H1 (cell line): Measurements from ENCODE around the gene ADM. TPM values are rescaled to one million over a fixed set of nuclear protein-coding genes. Genes with fewer than 3 reads are reported as not detected.

Experiments
- CTCF ChIA-PET: fragments of 300-600 bp; sonication (Branson Sonifier 250); formaldehyde crosslinking; loops from one replicate; lab custom pipeline; 2021; ENCODE audit not compliant: partially characterized antibody; lab: Charles Lee
- POLR2A ChIA-PET: fragments of 300-600 bp; sonication (Branson Sonifier 250); formaldehyde crosslinking; loops from one replicate; lab custom pipeline; 2021; ENCODE audit warnings: inconsistent platforms; ENCODE audit not compliant: partially characterized antibody; lab: Charles Lee
- DNase-seq, 2 experiments: peaks; one replicate each; pipeline versions ENCODE4 v3.0.0 to v3.0.0-alpha.2; 2010 to 2022; ENCODE audit warnings: low spot score in 2 of 2, low read depth in 1 of 2, mixed read lengths in 1 of 2
- FAIRE-seq: peaks from 2 replicates; lab custom pipeline; 2011; peaks lifted over from hg19 to GRCh38; lab: Jason Lieb, UNC
- H2AFZ ChIP-seq: 2 replicates; pipeline ENCODE4 v1.8.1; 2012; ENCODE audit warnings: low read length, inconsistent platforms
- H2AK5ac ChIP-seq: 2 replicates; pipeline ENCODE4 v1.6.1; 2013; ENCODE audit warnings: low read depth, low read length
- H2BK120ac ChIP-seq: replicated peaks from 2 replicates; pipeline ENCODE3; 2013; ENCODE audit warnings: low read depth, low read length, inconsistent platforms
- H2BK12ac ChIP-seq: 2 replicates; pipeline ENCODE4 v1.6.1; 2013; ENCODE audit warnings: low read depth, low read length
- H2BK15ac ChIP-seq: 2 replicates; pipeline ENCODE4 v1.6.1; 2013; ENCODE audit warnings: low read length
- H2BK20ac ChIP-seq: 2 replicates; pipeline ENCODE4 v1.6.1; 2013; ENCODE audit warnings: low read length
- H2BK5ac ChIP-seq: 2 replicates; pipeline ENCODE4 v1.6.1; 2013; ENCODE audit warnings: low read depth, low read length
- H3K14ac ChIP-seq: 2 replicates; pipeline ENCODE4 v1.6.1; 2013; ENCODE audit warnings: inconsistent platforms; ENCODE audit not compliant: insufficient read length
- H3K18ac ChIP-seq: 2 replicates; pipeline ENCODE4 v1.6.1; 2013; ENCODE audit warnings: low read length; ENCODE audit errors: extremely low read depth
- H3K23ac ChIP-seq: 2 replicates; pipeline ENCODE4 v1.6.1; 2013; ENCODE audit warnings: inconsistent platforms; ENCODE audit not compliant: insufficient read length
- H3K23me2 ChIP-seq: 2 replicates; pipeline ENCODE4 v1.6.1; 2013; ENCODE audit warnings: low read depth, low read length
- H3K27ac ChIP-seq: 2 replicates; pipeline ENCODE4 v1.6.1; 2011; ENCODE audit warnings: low read depth, low read length, inconsistent platforms
- H3K27me3 ChIP-seq, 4 experiments: replicated peaks in 1 of 4; 1 replicate in 1 of 4; 2 replicates in 3 of 4; pipeline versions ENCODE4 v1.6.1 to v1.8.1; 2011 to 2013; ENCODE audit warnings: low read length in 3 of 4, mild to moderate bottlenecking in 3 of 4, inconsistent platforms in 2 of 4, mixed read lengths in 2 of 4, moderate library complexity in 1 of 4; ENCODE audit not compliant: control insufficient read depth in 3 of 4, insufficient read depth in 3 of 4; ENCODE audit errors: extremely low read depth in 1 of 4
- H3K36me3 ChIP-seq, 4 experiments: 2 replicates each; pipeline versions ENCODE4 v1.6.1 to v1.8.1; 2011 to 2013; ENCODE audit warnings: mild to moderate bottlenecking in 4 of 4, low read length in 3 of 4, moderate library complexity in 2 of 4, control low read depth in 1 of 4, inconsistent platforms in 1 of 4; ENCODE audit not compliant: insufficient read depth in 4 of 4, control insufficient read depth in 2 of 4
- H3K4ac ChIP-seq: replicated peaks from 2 replicates; pipeline ENCODE3; 2013; ENCODE audit warnings: low read length, low read depth, mixed read lengths, inconsistent platforms; ENCODE audit not compliant: insufficient read length
- H3K4me1 ChIP-seq, 4 experiments: replicated peaks in 1 of 4; 1 replicate in 1 of 4; 2 replicates in 3 of 4; pipeline versions ENCODE4 v1.6.1 to v1.8.1; 2011 to 2013; ENCODE audit warnings: low read length in 3 of 4, inconsistent platforms in 2 of 4, mixed read lengths in 1 of 4; ENCODE audit not compliant: insufficient read depth in 4 of 4, control insufficient read depth in 3 of 4
- H3K4me2 ChIP-seq, 2 experiments: 2 replicates each; pipeline versions ENCODE4 v1.6.1 to v1.8.1; 2011 to 2013; ENCODE audit warnings: low read depth in 2 of 2, low read length in 2 of 2, control low read depth in 1 of 2, inconsistent platforms in 1 of 2, mild to moderate bottlenecking in 1 of 2; ENCODE audit not compliant: insufficient read depth in 1 of 2
- H3K4me3 ChIP-seq, 4 experiments: fragments of 200-600, 300-600 bp in 1 of 4; sonication (generic), shearing (Covaris generic), sonication (Bioruptor Twin) in 1 of 4; 2 replicates each; pipeline versions ENCODE4 v1.5.1 to v1.8.1; 2011 to 2016; ENCODE audit warnings: low read length in 4 of 4, low read depth in 3 of 4, control low read depth in 2 of 4, inconsistent platforms in 2 of 4, mild to moderate bottlenecking in 2 of 4, mixed read lengths in 1 of 4, moderate library complexity in 1 of 4; ENCODE audit not compliant: insufficient read depth in 2 of 4; ENCODE audit errors: extremely low read depth in 1 of 4
- H3K56ac ChIP-seq: replicated peaks from 2 replicates; pipeline ENCODE3; 2013; ENCODE audit warnings: low read depth, mild to moderate bottlenecking, mixed read lengths, low read length, inconsistent platforms; ENCODE audit not compliant: insufficient read length
- H3K79me1 ChIP-seq: 2 replicates; pipeline ENCODE4 v1.6.1; 2013; ENCODE audit warnings: low read depth, low read length, control low read depth
- H3K79me2 ChIP-seq, 2 experiments: 2 replicates each; pipeline versions ENCODE4 v1.6.1 to v1.8.1; 2012 to 2013; ENCODE audit warnings: low read length in 2 of 2, mild to moderate bottlenecking in 2 of 2, inconsistent platforms in 1 of 2; ENCODE audit not compliant: insufficient read depth in 2 of 2, control insufficient read depth in 1 of 2
- H3K9ac ChIP-seq, 4 experiments: replicated peaks in 1 of 4; 1 replicate in 1 of 4; 2 replicates in 3 of 4; pipeline versions ENCODE4 v1.6.1 to v1.8.1; 2011 to 2013; ENCODE audit warnings: low read depth in 3 of 4, low read length in 3 of 4, control low read depth in 2 of 4, mild to moderate bottlenecking in 2 of 4, moderate library complexity in 2 of 4, inconsistent platforms in 1 of 4; ENCODE audit errors: extremely low read depth in 1 of 4
- H3K9me3 ChIP-seq, 2 experiments: 2 replicates each; pipeline versions ENCODE4 v1.6.1 to v1.8.1; 2012 to 2013; ENCODE audit warnings: mild to moderate bottlenecking in 2 of 2, moderate library complexity in 2 of 2, control low read depth in 1 of 2, inconsistent platforms in 1 of 2, low read depth in 1 of 2, low read length in 1 of 2, mixed read lengths in 1 of 2; ENCODE audit not compliant: insufficient read depth in 2 of 2
- H4K20me1 ChIP-seq, 2 experiments: replicated peaks in 1 of 2; 2 replicates each; pipeline versions ENCODE3 to v1.8.1; 2011 to 2013; ENCODE audit warnings: inconsistent platforms in 2 of 2, low read length in 2 of 2, mild to moderate bottlenecking in 1 of 2; ENCODE audit not compliant: insufficient read depth in 2 of 2, control insufficient read depth in 1 of 2
- H4K5ac ChIP-seq: 2 replicates; pipeline ENCODE4 v1.6.1; 2013; ENCODE audit warnings: low read length, low read depth, mixed read lengths, inconsistent platforms; ENCODE audit not compliant: insufficient read length
- H4K8ac ChIP-seq: 2 replicates; pipeline ENCODE4 v1.8.0; 2013; ENCODE audit warnings: mild to moderate bottlenecking, moderate library complexity, low read length, inconsistent platforms; ENCODE audit not compliant: insufficient read depth; ENCODE audit errors: extremely low read depth
- H4K91ac ChIP-seq: replicated peaks from 2 replicates; pipeline ENCODE3; 2013; ENCODE audit warnings: low read length, mixed read lengths, inconsistent platforms; ENCODE audit not compliant: insufficient read length
- BACH1 ChIP-seq: IDR thresholded peaks from 2 replicates; pipeline ENCODE4 v1.6.1; 2012; ENCODE audit warnings: low read length, improper control_type of control experiment
- GTF2F1 ChIP-seq: IDR thresholded peaks from 2 replicates; pipeline ENCODE4 v1.6.1; 2012; ENCODE audit warnings: low read depth, low read length, improper control_type of control experiment, borderline replicate concordance
- POLR2AphosphoS5 ChIP-seq: IDR thresholded peaks from 2 replicates; pipeline ENCODE4 v1.6.1; 2011; ENCODE audit warnings: low read depth, low read length
- SAP30 ChIP-seq: fragments of 300-600 bp; sonication (generic); IDR thresholded peaks from 2 replicates; pipeline ENCODE4 v1.7.1; 2012; ENCODE audit warnings: low read length, moderate library complexity, mild to moderate bottlenecking, inconsistent platforms; ENCODE audit not compliant: insufficient read depth, insufficient replicate concordance
- SRF ChIP-seq: IDR thresholded peaks from 2 replicates; pipeline ENCODE4 v1.6.1; 2011; ENCODE audit warnings: mild to moderate bottlenecking, low read depth, low read length, moderate library complexity
- TBP ChIP-seq: IDR thresholded peaks from 2 replicates; pipeline ENCODE4 v1.6.1; 2011; ENCODE audit warnings: low read depth, low read length, improper control_type of control experiment
- WGBS, 2 experiments: shearing (Covaris generic) in 1 of 2; methylation state at CpG; one replicate each; pipeline versions ENCODE4 v1.1.6 to v1.1.7; 2013 to 2015; ENCODE audit warnings: low lambda C conversion rate in 2 of 2, mixed read lengths in 2 of 2, inconsistent platforms in 1 of 2, low coverage in 1 of 2, missing lambda C conversion rate in 1 of 2; ENCODE audit not compliant: insufficient replicate concordance in 2 of 2, insufficient coverage in 1 of 2, insufficient read length in 1 of 2; ENCODE audit errors: extremely low coverage in 1 of 2, missing lambda C conversion rate in 1 of 2; 5-methylcytosine and 5-hydroxymethylcytosine counted together
- polyA plus RNA-seq, 7 experiments: library from polyadenylated mRNA; depleted of rRNA in 3 of 7; stranded (reverse) in 5 of 7; unstranded in 2 of 7; fragments of >200 nt in 5 of 7; fragments of 200-250 nt in 2 of 7; gene quantifications; 1 replicate in 5 of 7; 2 replicates in 1 of 7; 4 replicates in 1 of 7; pipeline versions ENCODE4 v1.2.1 to v1.2.3, GENCODE V29; 2011 to 2013; ENCODE audit warnings: missing spikeins in 2 of 7, mixed read lengths in 2 of 7
- total RNA-seq: library from RNA; stranded (reverse); fragmentation: NEBNext Ultra II Directional; extraction: Animal tissue kit (Norgen Biotek cat#: 25700); gene quantifications from 2 replicates; pipeline ENCODE4 v1.2.1, GENCODE V29; 2021
- TF ChIP-seq, protein P1 (sequence below): IDR thresholded peaks from 2 replicates; pipeline ENCODE4 v1.6.1; 2012; ENCODE audit warnings: inconsistent platforms

ADM gene
- total and polyA plus RNA-seq, 2 of the 8 experiments (the other 6 are each of a cell fraction or from before 2014, with no cell fraction given) = 94.1 to 95.6 TPM

DNA sequence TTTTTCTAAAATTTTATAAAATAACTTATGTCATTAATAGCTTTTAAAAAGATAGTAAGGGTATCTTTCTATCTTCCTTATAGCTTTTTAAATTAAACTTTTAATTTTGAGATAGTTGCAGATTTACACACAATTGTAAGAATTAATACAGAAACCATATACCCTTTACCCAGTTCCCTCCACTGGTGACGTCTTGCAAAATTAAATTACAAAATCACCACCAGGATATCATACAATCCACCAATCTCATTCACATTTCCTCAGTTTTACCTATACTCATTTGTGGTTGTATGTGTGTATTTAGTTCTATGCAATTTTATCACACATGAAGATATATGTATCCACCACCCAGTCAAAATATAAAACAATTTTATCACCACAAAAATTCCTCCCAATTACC, 20.9 kb upstream of the ADM start:
- no peak overlapping the region for H3K4me3 ChIP-seq
- no peak overlapping the region for H4K5ac ChIP-seq
- no peak overlapping the region for H2AK5ac ChIP-seq
- FAIRE-seq = no peak
- no peak overlapping the region for H3K27ac ChIP-seq
- ChIA-PET POLR2A (interaction anchor here (1.0 to 1.7 kb wide), 3 partner anchors 9 to 19 kb away, joined by 3 to 6 read pairs (median 3); no protein-coding TSS in a partner anchor), CTCF (interaction anchor here (1.3 to 2.6 kb wide), 2 partner anchors 20 to 26 kb away, joined by 3 to 6 read pairs; no protein-coding TSS in a partner anchor)
- no peak overlapping the region for H3K56ac ChIP-seq
- H3K79me2 ChIP-seq = peaks cover 0 to 86% of the 10 kb centered on the region in 2 experiments; a peak in 2 of 4 replicates
- H3K36me3 ChIP-seq = no peaks in the 10 kb centered on the region
- peaks cover 2% of the 10 kb centered on the region; the same call in 1 of the 2 replicates for H3K79me1 ChIP-seq
- peaks cover 0 to 1% (median 0%) of the 10 kb centered on the region in 4 experiments; a peak in 1 of 7 replicates for H3K27me3 ChIP-seq
- no peak overlapping the region for H2BK20ac ChIP-seq
- no peaks in the 10 kb centered on the region; the same call in 1 of the 2 replicates for H3K23me2 ChIP-seq
- no peak for TF ChIP-seq BACH1
- no peak for TF ChIP-seq POLR2AphosphoS5
- TF ChIP-seq, protein P1, sequence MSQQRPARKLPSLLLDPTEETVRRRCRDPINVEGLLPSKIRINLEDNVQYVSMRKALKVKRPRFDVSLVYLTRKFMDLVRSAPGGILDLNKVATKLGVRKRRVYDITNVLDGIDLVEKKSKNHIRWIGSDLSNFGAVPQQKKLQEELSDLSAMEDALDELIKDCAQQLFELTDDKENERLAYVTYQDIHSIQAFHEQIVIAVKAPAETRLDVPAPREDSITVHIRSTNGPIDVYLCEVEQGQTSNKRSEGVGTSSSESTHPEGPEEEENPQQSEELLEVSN = no peak
- TF ChIP-seq SRF = no peak
- TF ChIP-seq GTF2F1 = no peak
- no peak for TF ChIP-seq SAP30
- no peak for TF ChIP-seq TBP
- no peak overlapping the region for H2AFZ ChIP-seq
- no peak overlapping the region for H2BK12ac ChIP-seq
- WGBS, 2 experiments = 93% methylated on average over 1 of the region's 1 CpG; no CpG with 5 or more reads in 1 of the 2 experiments
- no peak overlapping the region for H3K18ac ChIP-seq
- H4K8ac ChIP-seq = no peak overlapping the region
- no peak overlapping the region for H3K23ac ChIP-seq
- H3K9ac ChIP-seq = no peak overlapping the region
- H3K4me1 ChIP-seq = no peaks in the 10 kb centered on the region; a peak in 1 of 7 replicates
- no peak overlapping the region for H2BK15ac ChIP-seq
- DNase-seq = no peak
- H4K20me1 ChIP-seq = peaks cover 0 to 2% of the 10 kb centered on the region in 2 experiments
- no peak overlapping the region for H3K4ac ChIP-seq
- H3K9me3 ChIP-seq = no peaks in the 10 kb centered on the region
- H4K91ac ChIP-seq = no peak overlapping the region
- no peak overlapping the region for H3K4me2 ChIP-seq
- H3K14ac ChIP-seq = no peak overlapping the region
- no peak overlapping the region for H2BK120ac ChIP-seq
- no peak overlapping the region for H2BK5ac ChIP-seq
